ENCODE results near the gene ZMIZ1.

The ZMIZ1 gene

DNA sequence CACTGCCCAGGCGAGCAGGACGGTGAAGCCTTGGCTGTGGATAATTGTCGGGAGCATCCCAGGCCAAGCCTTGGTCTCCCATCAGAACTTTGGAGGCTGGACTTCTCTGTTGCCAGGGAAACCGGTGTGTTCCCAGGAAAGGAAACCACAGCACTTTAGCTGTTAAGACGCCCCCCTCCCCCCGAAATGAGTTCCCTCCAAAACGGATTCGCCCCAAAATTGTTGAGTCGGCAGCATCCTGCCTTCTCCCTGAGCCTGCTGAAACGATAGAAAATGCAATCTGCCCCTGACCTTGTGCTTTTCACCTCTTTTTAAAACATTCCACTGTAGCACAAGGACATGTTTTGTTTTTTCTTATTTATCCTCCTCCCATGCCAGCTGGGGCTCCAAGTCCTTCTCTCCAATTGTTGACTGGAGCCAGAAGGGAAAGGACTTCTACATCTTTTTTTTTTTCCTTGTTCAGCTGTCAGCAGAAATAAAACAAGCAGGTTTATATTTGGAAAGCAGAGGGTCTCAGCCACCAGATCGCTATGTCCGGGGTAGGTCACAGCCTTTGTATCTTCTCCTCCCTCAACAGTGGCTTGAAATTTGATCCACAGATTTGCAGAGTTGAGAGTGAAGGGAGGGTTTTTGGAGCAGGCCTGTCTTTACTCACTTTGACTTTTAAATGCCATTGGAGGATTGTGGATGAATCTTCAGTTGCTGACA lies 116.5 kb downstream of the ZMIZ1 start:
- Histone ChIP-seq H3K9ac (ENCODE audit: low read depth in 1 of 2, low read length in 2 of 2) (no peak overlapping the region), H3K9me3 (ENCODE audit: control insufficient read depth in 2 of 2, low read length in 2 of 2) (no peaks in the 10 kb centered on the region), H3K4me3 (ENCODE audit: low read length in 2 of 2) (no peak overlapping the region), H3K4me1 (ENCODE audit: control insufficient read depth in 2 of 2, insufficient read depth in 2 of 2, low read length in 2 of 2) (peaks cover 44 to 62% of the 10 kb centered on the region in 2 donors), H3K27me3 (ENCODE audit: control insufficient read depth in 2 of 2, insufficient read depth in 2 of 2, low read length in 2 of 2) (no peaks in the 10 kb centered on the region), H3K36me3 (ENCODE audit: control insufficient read depth in 2 of 2, insufficient read depth in 2 of 2, low read length in 2 of 2) (peaks cover 6 to 9% of the 10 kb centered on the region in 2 donors), H3K27ac (ENCODE audit: low read depth in 2 of 2, low read length in 2 of 2) (peak overlapping the region; percentile 36 to 62)

DNA sequence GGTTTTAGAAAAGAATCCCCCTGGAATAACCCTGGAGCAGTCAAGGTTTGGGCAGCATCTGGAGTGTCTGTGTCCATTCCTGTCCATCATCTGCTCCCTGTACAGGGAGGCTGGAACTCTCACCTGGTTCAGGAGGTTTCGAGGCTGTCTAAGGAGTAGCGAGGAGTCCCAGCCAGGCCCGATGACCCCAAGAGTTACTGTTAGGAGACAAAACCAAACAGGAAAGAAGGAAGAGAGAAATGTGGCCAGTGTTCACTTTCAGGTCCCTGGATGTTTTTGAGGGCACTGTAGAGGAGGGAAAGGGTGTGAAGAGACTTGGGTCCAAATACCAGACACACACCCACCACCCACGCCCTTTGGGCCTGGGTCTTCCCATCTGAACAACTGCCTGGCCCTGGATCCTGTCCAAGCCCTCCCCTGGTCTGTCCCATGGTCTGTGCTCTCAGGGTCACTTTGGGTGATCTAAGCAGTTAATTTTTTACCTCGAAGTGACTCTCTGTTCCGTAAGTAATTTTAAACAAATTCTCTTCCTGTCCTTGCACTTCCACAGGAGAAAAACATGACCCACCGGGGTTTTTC lies 117.1 kb downstream of the ZMIZ1 start:
- Histone ChIP-seq H3K27me3 (ENCODE audit: control insufficient read depth in 2 of 2, insufficient read depth in 2 of 2, low read length in 2 of 2) (no peaks in the 10 kb centered on the region), H3K27ac (ENCODE audit: low read depth in 2 of 2, low read length in 2 of 2) (peak overlapping the region; percentile 36 to 62), H3K9me3 (ENCODE audit: control insufficient read depth in 2 of 2, low read length in 2 of 2) (no peaks in the 10 kb centered on the region), H3K4me3 (ENCODE audit: low read length in 2 of 2) (peak overlapping the region in 1 of 2 donors; percentile 10), H3K36me3 (ENCODE audit: control insufficient read depth in 2 of 2, insufficient read depth in 2 of 2, low read length in 2 of 2) (peaks cover 6 to 11% of the 10 kb centered on the region in 2 donors), H3K4me1 (ENCODE audit: control insufficient read depth in 2 of 2, insufficient read depth in 2 of 2, low read length in 2 of 2) (peaks cover 44 to 62% of the 10 kb centered on the region in 2 donors), H3K9ac (ENCODE audit: low read depth in 1 of 2, low read length in 2 of 2) (no peak overlapping the region)

DNA sequence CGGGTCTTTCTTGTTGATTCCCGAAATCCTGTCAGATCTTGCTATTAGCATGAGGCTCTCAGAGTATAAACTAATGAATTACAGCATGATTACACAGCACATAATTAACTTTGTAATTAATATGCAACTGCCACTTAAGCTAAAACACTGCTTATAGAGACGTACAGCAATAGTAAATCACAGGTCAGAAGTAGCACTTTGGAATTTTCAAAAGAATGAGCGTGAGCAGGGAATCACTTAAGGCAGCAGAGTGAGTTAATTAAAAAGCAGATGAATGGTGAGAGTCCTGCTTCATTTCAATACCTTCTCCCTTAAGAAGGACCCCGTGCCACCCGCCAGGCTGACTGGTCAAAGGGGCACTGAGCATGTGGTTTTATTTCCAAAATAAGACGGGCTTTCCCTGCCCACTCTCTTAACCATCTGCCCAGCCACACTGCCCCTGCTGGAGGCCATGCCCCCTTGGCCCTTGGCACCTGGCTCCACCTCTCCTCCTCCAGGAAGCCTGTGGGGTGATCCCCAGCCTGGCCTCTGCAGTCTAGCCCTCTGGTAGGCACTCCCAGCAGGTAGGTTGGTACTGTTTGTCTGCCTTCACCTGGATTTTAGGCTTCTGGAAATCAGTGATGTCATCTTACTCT lies 117.8 kb downstream of the ZMIZ1 start:
- Histone ChIP-seq H3K4me3 (ENCODE audit: low read length in 2 of 2) (no peak overlapping the region), H3K27ac (ENCODE audit: low read depth in 2 of 2, low read length in 2 of 2) (peak overlapping the region in 1 of 2 donors; percentile 16), H3K36me3 (ENCODE audit: control insufficient read depth in 2 of 2, insufficient read depth in 2 of 2, low read length in 2 of 2) (peaks cover 6 to 15% of the 10 kb centered on the region in 2 donors), H3K9me3 (ENCODE audit: control insufficient read depth in 2 of 2, low read length in 2 of 2) (no peaks in the 10 kb centered on the region), H3K4me1 (ENCODE audit: control insufficient read depth in 2 of 2, insufficient read depth in 2 of 2, low read length in 2 of 2) (peaks cover 44 to 59% of the 10 kb centered on the region in 2 donors), H3K9ac (ENCODE audit: low read depth in 1 of 2, low read length in 2 of 2) (no peak overlapping the region), H3K27me3 (ENCODE audit: control insufficient read depth in 2 of 2, insufficient read depth in 2 of 2, low read length in 2 of 2) (no peaks in the 10 kb centered on the region)

DNA sequence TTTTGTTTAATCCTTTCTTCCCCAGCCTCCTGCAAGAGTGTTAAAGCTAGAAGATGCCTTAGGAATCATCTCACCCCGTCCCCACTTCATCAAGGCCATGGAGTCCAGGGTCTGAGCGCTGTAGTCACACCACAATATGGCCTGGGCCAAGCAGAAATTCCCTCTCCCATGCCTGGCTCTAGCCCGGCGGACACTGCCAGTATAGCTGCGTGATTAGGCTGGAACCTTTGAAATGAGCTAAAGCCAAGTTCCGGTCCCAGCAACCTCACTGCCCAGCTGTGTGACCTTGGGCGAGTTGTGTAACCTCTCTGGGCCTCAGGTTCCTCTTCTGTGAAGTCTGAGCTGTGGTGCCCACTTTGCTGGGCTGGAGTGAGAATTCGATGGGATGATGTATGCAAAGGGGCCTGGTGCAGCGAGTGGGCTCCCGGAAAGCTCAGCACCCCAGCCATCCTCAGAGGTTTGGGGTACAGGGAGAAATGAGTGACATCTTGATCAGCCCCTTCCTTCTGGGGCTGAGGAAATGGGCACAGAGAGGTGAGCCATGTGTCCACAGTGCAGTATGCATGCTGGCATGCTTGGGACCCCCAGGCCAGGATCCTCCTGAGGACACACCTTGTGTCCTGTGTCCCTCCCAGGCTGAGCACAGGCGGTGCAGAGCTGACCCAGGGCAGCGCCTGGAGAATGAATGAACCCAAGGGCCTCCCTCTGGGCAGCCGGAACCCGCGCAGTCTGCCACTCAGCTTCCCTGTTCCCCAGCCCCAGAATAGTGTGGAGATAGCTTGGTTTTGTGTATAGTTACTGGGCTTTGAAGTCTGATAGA lies 118.6 kb downstream of the ZMIZ1 start:
- H3K9ac ChIP-seq (ENCODE audit: low read depth in 1 of 2, low read length in 2 of 2) = no peak overlapping the region
- H3K9me3 ChIP-seq (ENCODE audit: control insufficient read depth in 2 of 2, low read length in 2 of 2) = no peaks in the 10 kb centered on the region
- peaks cover 44 to 53% of the 10 kb centered on the region in 2 donors for H3K4me1 ChIP-seq (ENCODE audit: control insufficient read depth in 2 of 2, insufficient read depth in 2 of 2, low read length in 2 of 2)
- no peaks in the 10 kb centered on the region for H3K27me3 ChIP-seq (ENCODE audit: control insufficient read depth in 2 of 2, insufficient read depth in 2 of 2, low read length in 2 of 2)
- H3K27ac ChIP-seq (ENCODE audit: low read depth in 2 of 2, low read length in 2 of 2) = no peak overlapping the region
- H3K4me3 ChIP-seq (ENCODE audit: low read length in 2 of 2) = no peak overlapping the region
- H3K36me3 ChIP-seq (ENCODE audit: control insufficient read depth in 2 of 2, insufficient read depth in 2 of 2, low read length in 2 of 2) = peaks cover 6 to 15% of the 10 kb centered on the region in 2 donors

DNA sequence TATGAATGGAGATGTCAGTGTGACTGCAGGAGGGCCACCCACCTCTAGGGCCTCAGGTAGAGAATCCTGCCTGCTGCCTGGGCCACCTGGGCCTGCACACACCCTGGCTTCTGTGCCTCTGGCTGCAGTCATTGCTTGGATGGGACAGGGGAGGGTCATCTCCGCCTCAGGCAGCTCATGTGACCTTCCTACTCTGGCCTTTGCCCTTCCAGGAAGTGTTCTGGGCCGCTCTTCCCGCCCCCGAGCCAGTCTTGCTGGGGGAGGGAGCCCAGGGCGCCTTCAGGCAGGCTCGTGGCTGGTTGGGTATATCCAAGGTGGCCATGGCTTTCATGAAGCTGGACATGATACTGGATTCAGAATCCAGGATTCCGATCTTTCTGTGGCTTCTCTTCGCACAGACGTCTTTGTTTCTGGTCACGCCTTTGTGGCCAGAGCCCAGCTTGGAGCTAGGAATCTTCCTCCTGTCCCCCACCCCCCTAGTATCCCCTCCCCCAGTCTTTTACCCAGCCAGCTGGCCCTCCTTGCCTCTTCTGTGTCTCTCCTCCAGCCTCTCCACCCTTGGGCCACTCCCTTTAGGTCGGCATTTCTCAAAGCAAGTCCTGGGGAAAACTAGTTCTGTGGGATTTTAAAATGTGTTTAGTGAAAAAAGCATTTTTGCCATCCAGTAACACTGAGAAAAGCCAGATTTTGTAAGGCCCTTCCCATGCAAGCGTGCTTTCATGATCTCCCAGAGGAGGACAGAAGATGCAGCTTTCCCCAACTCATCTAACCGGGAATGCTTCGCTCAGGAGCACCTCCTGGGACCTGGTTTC lies 119.6 kb downstream of the ZMIZ1 start:
- H3K4me3 ChIP-seq (ENCODE audit: low read length in 2 of 2) = no peak overlapping the region
- H3K9ac ChIP-seq (ENCODE audit: low read depth in 1 of 2, low read length in 2 of 2) = no peak overlapping the region
- peaks cover 6 to 15% of the 10 kb centered on the region in 2 donors for H3K36me3 ChIP-seq (ENCODE audit: control insufficient read depth in 2 of 2, insufficient read depth in 2 of 2, low read length in 2 of 2)
- no peaks in the 10 kb centered on the region for H3K9me3 ChIP-seq (ENCODE audit: control insufficient read depth in 2 of 2, low read length in 2 of 2)
- H3K27me3 ChIP-seq (ENCODE audit: control insufficient read depth in 2 of 2, insufficient read depth in 2 of 2, low read length in 2 of 2) = no peaks in the 10 kb centered on the region
- H3K4me1 ChIP-seq (ENCODE audit: control insufficient read depth in 2 of 2, insufficient read depth in 2 of 2, low read length in 2 of 2) = peaks cover 43% of the 10 kb centered on the region in 2 donors
- peak overlapping the region in 1 of 2 donors; percentile 26 for H3K27ac ChIP-seq (ENCODE audit: low read depth in 2 of 2, low read length in 2 of 2)

DNA sequence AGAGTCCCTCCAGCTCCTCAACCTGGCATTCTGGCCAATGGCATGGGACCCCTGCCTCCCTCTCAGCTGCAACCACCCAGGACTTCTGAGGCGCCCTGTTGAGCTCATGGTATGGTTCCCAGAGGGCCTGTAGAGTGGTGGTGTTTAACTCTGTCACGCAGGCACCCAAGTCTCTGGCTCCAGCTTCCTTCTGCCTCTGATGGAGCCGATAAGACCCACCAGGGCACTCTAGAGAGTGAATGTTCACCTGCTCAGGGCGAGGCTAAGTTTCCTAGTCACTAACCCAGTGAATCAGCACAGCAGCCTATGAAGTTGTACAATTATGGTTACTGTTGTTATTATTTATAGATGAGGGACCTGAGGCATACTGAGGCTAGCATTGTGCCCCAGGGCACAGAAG lies 120.4 kb downstream of the ZMIZ1 start:
- Histone ChIP-seq H3K4me3 (ENCODE audit: low read length in 2 of 2) (no peak overlapping the region), H3K27ac (ENCODE audit: low read depth in 2 of 2, low read length in 2 of 2) (no peak overlapping the region), H3K4me1 (ENCODE audit: control insufficient read depth in 2 of 2, insufficient read depth in 2 of 2, low read length in 2 of 2) (peaks cover 35 to 36% of the 10 kb centered on the region in 2 donors), H3K27me3 (ENCODE audit: control insufficient read depth in 2 of 2, insufficient read depth in 2 of 2, low read length in 2 of 2) (no peaks in the 10 kb centered on the region), H3K9me3 (ENCODE audit: control insufficient read depth in 2 of 2, low read length in 2 of 2) (no peaks in the 10 kb centered on the region), H3K36me3 (ENCODE audit: control insufficient read depth in 2 of 2, insufficient read depth in 2 of 2, low read length in 2 of 2) (peaks cover 6 to 15% of the 10 kb centered on the region in 2 donors), H3K9ac (ENCODE audit: low read depth in 1 of 2, low read length in 2 of 2) (no peak overlapping the region)

DNA sequence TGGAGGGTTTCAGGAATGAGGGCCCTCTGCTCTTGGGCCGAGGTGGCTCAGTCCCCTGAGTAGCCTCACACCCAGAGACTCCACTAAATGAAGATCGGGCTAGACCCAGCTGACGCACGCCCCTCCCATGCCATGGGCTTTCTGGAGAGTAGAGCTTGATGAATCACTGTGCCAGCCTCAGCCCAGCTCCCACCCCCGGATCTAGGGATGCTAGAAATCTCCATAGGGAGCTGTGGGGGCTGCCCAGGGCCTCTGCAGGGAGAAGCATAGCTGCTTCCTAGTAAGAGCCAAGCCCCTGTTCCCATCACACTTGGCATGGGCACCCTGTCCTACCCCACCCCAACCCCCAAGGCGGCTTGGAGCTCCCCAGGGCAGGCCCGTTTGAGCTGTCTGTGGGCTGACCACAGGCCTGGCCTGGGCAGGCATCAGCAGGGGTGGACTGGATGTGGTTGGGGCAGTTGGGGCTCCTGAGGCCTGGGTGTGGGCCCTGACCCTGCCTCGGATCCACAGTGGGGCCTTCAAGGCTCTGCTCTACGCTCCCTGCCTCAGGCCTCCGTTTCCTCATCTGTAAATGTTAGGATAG lies 121.2 kb downstream of the ZMIZ1 start:
- H3K27ac ChIP-seq (ENCODE audit: low read depth in 2 of 2, low read length in 2 of 2) = no peak overlapping the region
- H3K9ac ChIP-seq (ENCODE audit: low read depth in 1 of 2, low read length in 2 of 2) = no peak overlapping the region
- no peaks in the 10 kb centered on the region for H3K27me3 ChIP-seq (ENCODE audit: control insufficient read depth in 2 of 2, insufficient read depth in 2 of 2, low read length in 2 of 2)
- H3K9me3 ChIP-seq (ENCODE audit: control insufficient read depth in 2 of 2, low read length in 2 of 2) = no peaks in the 10 kb centered on the region
- H3K4me3 ChIP-seq (ENCODE audit: low read length in 2 of 2) = no peak overlapping the region
- peaks cover 27 to 31% of the 10 kb centered on the region in 2 donors for H3K4me1 ChIP-seq (ENCODE audit: control insufficient read depth in 2 of 2, insufficient read depth in 2 of 2, low read length in 2 of 2)
- H3K36me3 ChIP-seq (ENCODE audit: control insufficient read depth in 2 of 2, insufficient read depth in 2 of 2, low read length in 2 of 2) = peaks cover 6 to 15% of the 10 kb centered on the region in 2 donors

DNA sequence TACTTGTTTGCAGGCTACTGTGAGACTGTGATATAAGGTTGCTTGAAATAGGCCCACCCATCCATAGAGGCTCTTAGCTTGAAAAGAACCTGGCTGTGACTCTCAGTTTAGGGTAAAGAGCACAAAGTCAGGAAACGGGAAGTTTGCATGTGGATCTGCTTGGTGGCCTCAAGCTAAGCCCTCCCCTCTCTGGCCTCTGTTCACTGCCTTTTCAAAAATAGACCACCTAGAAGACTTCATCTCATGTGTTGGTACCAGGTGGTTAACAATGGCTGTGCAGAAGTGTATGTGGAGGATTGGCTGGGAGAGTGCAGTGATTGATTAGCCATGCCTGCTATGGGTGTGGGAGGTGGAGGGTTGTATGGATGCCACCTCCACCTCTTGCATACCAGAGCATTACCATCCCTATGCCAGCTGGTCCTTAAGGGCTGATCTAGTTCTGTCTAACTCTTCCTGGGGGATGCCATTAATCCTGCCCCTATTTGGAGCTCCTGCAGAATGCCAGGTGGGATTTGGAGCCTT lies 122.0 kb downstream of the ZMIZ1 start:
- Histone ChIP-seq H3K4me1 (ENCODE audit: control insufficient read depth in 2 of 2, insufficient read depth in 2 of 2, low read length in 2 of 2) (peaks cover 26 to 30% of the 10 kb centered on the region in 2 donors), H3K27ac (ENCODE audit: low read depth in 2 of 2, low read length in 2 of 2) (no peak overlapping the region), H3K4me3 (ENCODE audit: low read length in 2 of 2) (no peak overlapping the region), H3K27me3 (ENCODE audit: control insufficient read depth in 2 of 2, insufficient read depth in 2 of 2, low read length in 2 of 2) (no peaks in the 10 kb centered on the region), H3K9me3 (ENCODE audit: control insufficient read depth in 2 of 2, low read length in 2 of 2) (no peaks in the 10 kb centered on the region), H3K9ac (ENCODE audit: low read depth in 1 of 2, low read length in 2 of 2) (no peak overlapping the region), H3K36me3 (ENCODE audit: control insufficient read depth in 2 of 2, insufficient read depth in 2 of 2, low read length in 2 of 2) (peaks cover 6 to 15% of the 10 kb centered on the region in 2 donors)

Data from mucosa of rectum (tissue), 2 donors.